Measurements from ENCODE around the gene NEFH.

NEFH gene

DNA sequence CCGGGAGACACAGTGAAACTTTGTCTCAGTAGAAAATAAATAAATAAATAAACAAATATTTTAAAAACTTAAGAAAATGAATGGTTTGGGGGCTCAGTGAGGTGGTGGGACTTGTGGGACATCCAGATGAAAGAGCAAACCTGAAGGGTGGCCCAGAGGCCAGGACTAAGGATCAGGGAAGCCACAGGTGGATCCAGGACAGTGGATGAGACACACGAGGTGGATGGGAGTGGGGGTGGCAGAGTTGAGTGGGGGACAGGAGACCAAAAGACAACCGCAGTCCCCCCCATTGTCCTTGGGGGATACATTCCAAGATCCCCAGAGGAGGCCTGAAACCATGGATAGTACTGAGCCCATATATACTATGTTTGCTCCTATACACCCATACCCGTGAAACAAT, 34.5 kb upstream of the NEFH start:
- H3K4me3 ChIP-seq (ENCODE audit: low read depth in 1 of 2, low read length in 1 of 2) = no peak overlapping the region
- H3K4me1 ChIP-seq (ENCODE audit: control insufficient read depth in 1 of 2, insufficient read depth in 1 of 2, low read depth in 1 of 2, low read length in 1 of 2) = no peaks in the 10 kb centered on the region
- no peaks in the 10 kb centered on the region for H3K9me3 ChIP-seq
- TF ChIP-seq, protein P1, sequence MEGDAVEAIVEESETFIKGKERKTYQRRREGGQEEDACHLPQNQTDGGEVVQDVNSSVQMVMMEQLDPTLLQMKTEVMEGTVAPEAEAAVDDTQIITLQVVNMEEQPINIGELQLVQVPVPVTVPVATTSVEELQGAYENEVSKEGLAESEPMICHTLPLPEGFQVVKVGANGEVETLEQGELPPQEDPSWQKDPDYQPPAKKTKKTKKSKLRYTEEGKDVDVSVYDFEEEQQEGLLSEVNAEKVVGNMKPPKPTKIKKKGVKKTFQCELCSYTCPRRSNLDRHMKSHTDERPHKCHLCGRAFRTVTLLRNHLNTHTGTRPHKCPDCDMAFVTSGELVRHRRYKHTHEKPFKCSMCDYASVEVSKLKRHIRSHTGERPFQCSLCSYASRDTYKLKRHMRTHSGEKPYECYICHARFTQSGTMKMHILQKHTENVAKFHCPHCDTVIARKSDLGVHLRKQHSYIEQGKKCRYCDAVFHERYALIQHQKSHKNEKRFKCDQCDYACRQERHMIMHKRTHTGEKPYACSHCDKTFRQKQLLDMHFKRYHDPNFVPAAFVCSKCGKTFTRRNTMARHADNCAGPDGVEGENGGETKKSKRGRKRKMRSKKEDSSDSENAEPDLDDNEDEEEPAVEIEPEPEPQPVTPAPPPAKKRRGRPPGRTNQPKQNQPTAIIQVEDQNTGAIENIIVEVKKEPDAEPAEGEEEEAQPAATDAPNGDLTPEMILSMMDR (IDR thresholded peaks at IDR 0.05) = no peak
- H3K27ac ChIP-seq = no peak overlapping the region
- H3K36me3 ChIP-seq = no peaks in the 10 kb centered on the region
- H3K27me3 ChIP-seq = no peaks in the 10 kb centered on the region

DNA sequence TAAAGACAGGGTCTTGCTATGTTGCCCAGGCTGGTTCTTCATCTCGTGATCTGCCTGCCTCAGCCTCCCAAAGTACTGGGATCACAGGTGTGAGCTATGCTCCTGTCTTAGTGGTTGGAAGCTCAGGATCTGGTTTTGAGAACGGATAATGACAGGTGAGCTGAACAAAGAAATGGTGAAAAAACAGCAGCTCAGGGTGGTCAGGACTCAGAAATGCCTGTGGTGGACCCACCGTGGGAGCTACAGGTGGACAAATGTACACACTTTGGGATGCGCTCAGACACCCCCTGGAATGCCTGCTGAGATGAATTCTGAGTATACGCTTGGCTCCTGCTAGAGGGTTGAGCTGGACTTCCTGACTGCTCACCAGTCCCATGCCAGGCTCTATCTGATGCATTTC, 32.1 kb upstream of the NEFH start:
- TF ChIP-seq, protein P1 (IDR thresholded peaks at IDR 0.05) = no peak
- Histone ChIP-seq H3K4me3 (ENCODE audit: low read depth in 1 of 2, low read length in 1 of 2) (no peak overlapping the region), H3K9me3 (no peaks in the 10 kb centered on the region), H3K27ac (no peak overlapping the region), H3K4me1 (ENCODE audit: control insufficient read depth in 1 of 2, insufficient read depth in 1 of 2, low read depth in 1 of 2, low read length in 1 of 2) (no peaks in the 10 kb centered on the region), H3K36me3 (no peaks in the 10 kb centered on the region), H3K27me3 (no peaks in the 10 kb centered on the region)

DNA sequence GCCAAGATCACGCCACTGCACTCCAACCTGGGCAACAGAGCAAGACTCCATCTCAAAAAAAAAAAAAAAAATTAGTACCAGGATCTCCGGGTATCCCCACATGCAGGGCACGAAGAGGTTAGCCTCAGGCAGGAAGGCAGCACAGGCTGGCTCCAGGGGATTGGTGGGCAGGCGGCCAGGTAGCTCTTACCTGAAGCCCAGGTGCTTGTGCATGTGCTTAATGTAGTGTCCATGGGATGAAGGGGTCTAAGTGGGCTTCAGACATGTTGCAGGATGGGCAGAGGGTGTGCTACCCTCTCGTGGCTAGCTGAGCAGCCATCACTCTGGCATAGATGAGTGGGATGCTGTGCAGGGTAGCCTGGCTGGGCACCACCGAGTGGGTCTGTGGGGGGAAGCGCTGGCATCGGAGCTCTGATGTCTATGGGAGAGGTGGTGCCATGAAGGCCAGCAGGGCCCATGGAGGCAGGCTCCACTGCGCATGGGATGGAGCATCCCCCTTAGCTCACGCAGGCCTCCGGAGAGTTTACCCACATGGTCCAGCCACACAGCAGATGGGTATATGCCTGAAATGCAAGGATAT, 30.6 kb upstream of the NEFH start:
- Histone ChIP-seq H3K27me3 (no peaks in the 10 kb centered on the region), H3K36me3 (no peaks in the 10 kb centered on the region), H3K27ac (no peak overlapping the region), H3K4me3 (ENCODE audit: low read depth in 1 of 2, low read length in 1 of 2) (no peak overlapping the region), H3K9me3 (no peaks in the 10 kb centered on the region), H3K4me1 (ENCODE audit: control insufficient read depth in 1 of 2, insufficient read depth in 1 of 2, low read depth in 1 of 2, low read length in 1 of 2) (no peaks in the 10 kb centered on the region)
- TF ChIP-seq, protein P1 (IDR thresholded peaks at IDR 0.05) = no peak

DNA sequence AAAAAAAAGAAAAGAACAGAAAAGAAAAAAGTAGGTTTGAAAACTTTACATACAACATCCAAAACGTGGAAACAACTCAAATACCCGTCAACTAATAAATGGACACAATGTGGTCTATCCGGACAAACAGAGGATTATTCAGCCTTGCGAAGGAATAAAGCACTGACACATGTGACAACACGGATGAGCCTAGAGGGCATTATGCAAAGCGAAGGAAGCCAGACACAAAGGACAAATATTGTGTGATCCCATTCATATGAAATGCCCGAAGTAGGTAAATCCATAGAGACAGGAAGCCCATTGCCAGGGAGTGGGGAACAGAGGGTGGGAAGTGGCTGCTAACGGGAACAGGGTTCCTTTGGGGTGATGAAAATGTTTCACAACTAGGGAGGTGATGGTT, 29.8 kb upstream of the NEFH start:
- Histone ChIP-seq H3K4me1 (ENCODE audit: control insufficient read depth in 1 of 2, insufficient read depth in 1 of 2, low read depth in 1 of 2, low read length in 1 of 2) (no peaks in the 10 kb centered on the region), H3K27ac (no peak overlapping the region), H3K36me3 (no peaks in the 10 kb centered on the region), H3K9me3 (no peaks in the 10 kb centered on the region), H3K4me3 (ENCODE audit: low read depth in 1 of 2, low read length in 1 of 2) (no peak overlapping the region), H3K27me3 (no peaks in the 10 kb centered on the region)
- TF ChIP-seq, protein P1 (IDR thresholded peaks at IDR 0.05) = no peak

DNA sequence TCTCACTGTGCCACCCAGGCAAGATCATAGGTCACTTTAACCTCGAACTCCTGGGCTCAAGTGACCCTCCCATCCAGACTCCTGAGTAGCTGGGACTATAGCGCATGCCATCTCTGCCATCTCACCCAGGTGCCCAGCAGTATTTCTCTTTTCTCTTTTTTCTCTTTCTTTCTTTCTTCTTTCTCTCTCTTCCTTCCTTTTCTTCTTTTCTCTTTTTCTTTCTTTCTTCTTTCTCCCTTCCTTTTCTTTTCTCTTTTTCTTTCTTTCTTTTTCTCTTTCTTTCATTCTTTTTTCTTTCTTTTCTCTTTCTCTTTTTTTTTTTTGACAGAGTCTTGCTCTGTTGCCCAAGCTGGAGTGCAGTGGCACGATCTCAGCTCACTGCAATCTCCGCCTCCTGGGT, 28.2 kb upstream of the NEFH start:
- H3K27me3 ChIP-seq = no peaks in the 10 kb centered on the region
- no peak overlapping the region for H3K27ac ChIP-seq
- no peaks in the 10 kb centered on the region for H3K9me3 ChIP-seq
- no peaks in the 10 kb centered on the region for H3K4me1 ChIP-seq (ENCODE audit: control insufficient read depth in 1 of 2, insufficient read depth in 1 of 2, low read depth in 1 of 2, low read length in 1 of 2)
- TF ChIP-seq, protein P1 (IDR thresholded peaks at IDR 0.05) = no peak
- H3K36me3 ChIP-seq = no peaks in the 10 kb centered on the region
- H3K4me3 ChIP-seq (ENCODE audit: low read depth in 1 of 2, low read length in 1 of 2) = no peak overlapping the region

DNA sequence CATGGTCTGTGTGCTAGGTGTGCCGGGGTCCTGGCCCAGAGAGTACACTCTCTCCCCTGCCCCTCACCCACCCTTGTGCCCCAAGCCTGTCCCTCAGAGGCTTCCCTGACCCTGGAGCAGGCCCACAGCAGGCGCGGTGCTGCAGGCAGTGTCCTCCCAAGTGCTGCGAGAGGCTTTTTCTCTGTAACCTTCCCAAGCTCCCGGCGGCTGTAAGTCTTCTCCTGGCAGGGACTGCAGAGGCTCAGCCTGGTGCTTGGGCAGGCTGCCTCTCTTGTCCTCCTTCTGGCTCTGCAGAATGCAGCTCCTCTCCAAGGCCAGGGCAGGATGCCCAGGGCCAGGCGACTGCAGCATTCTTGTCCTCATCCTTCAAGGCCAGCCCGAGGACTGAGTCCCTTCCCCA, 25.7 kb upstream of the NEFH start:
- Histone ChIP-seq H3K9me3 (no peaks in the 10 kb centered on the region), H3K27ac (no peak overlapping the region), H3K4me1 (ENCODE audit: control insufficient read depth in 1 of 2, insufficient read depth in 1 of 2, low read depth in 1 of 2, low read length in 1 of 2) (no peaks in the 10 kb centered on the region), H3K27me3 (no peaks in the 10 kb centered on the region), H3K36me3 (no peaks in the 10 kb centered on the region), H3K4me3 (ENCODE audit: low read depth in 1 of 2, low read length in 1 of 2) (no peak overlapping the region)
- TF ChIP-seq, protein P1 (IDR thresholded peaks at IDR 0.05) = no peak

Measured in neutrophil (primary cell).